ENCODE results near the gene CFAP161. TPM values are rescaled to one million over a fixed set of nuclear protein-coding genes. Genes with fewer than 3 reads are reported as not detected.

The CFAP161 gene
- total RNA-seq, 2 experiments from 2014 or later = not detected

- intact Hi-C loops (cut with micrococcal nuclease) = no loop called here
- ATAC-seq = no peak
- POLR2A ChIA-PET = no interaction called here
- H3K27ac Mint-ChIP-seq = no peak overlapping the region
- peaks cover 36% of the 10 kb centered on the region for H3K27me3 Mint-ChIP-seq
- H3K36me3 Mint-ChIP-seq (ENCODE audit: low read depth) = no peaks in the 10 kb centered on the region
- TF ChIP-seq CTCF (IDR thresholded peaks at IDR 0.05) = no peak
- DNase-seq = no peak
- H3K4me3 Mint-ChIP-seq = no peak overlapping the region
- H3K4me1 Mint-ChIP-seq (ENCODE audit: low read depth) = peaks cover 11% of the 10 kb centered on the region
- H3K9me3 Mint-ChIP-seq = no peaks in the 10 kb centered on the region
- CTCF ChIA-PET = interaction anchor here (1.6 to 2.7 kb wide), 2 partner anchors 9 to 150 kb away, joined by 10 to 12 read pairs; no protein-coding TSS in a partner anchor
These were observed 18.8 kb upstream of the CFAP161 start for GRCh38 chr15:81115054-81115939.

- Mint-ChIP-seq H3K27ac (no peak overlapping the region), H3K27me3 (peaks cover 32% of the 10 kb centered on the region), H3K36me3 (ENCODE audit: low read depth) (no peaks in the 10 kb centered on the region), H3K4me1 (ENCODE audit: low read depth) (peaks cover 5% of the 10 kb centered on the region), H3K9me3 (no peaks in the 10 kb centered on the region), H3K4me3 (no peak overlapping the region)
- TF ChIP-seq CTCF (IDR thresholded peaks at IDR 0.05) = no peak
- DNase-seq = no peak
- intact Hi-C loops (cut with micrococcal nuclease) = no loop called here
- POLR2A ChIA-PET = no interaction called here
- CTCF ChIA-PET = interaction anchor here (0.7 to 2.7 kb wide), 4 partner anchors 9 to 148 kb away, joined by 3 to 12 read pairs (median 7); no protein-coding TSS in a partner anchor
- ATAC-seq = no peak
These were observed 16.9 kb upstream of the CFAP161 start for GRCh38 chr15:81117136-81117535.

GRCh38 chr15:81117581-81117980, 16.5 kb upstream of the CFAP161 start:
- no peak for TF ChIP-seq CTCF (IDR thresholded peaks at IDR 0.05)
- Mint-ChIP-seq H3K27me3 (peaks cover 31% of the 10 kb centered on the region), H3K27ac (no peak overlapping the region), H3K36me3 (ENCODE audit: low read depth) (no peaks in the 10 kb centered on the region), H3K9me3 (no peaks in the 10 kb centered on the region), H3K4me3 (no peak overlapping the region), H3K4me1 (ENCODE audit: low read depth) (peaks cover 5% of the 10 kb centered on the region)
- ATAC-seq = no peak
- intact Hi-C loops (cut with micrococcal nuclease) = no loop called here
- ChIA-PET POLR2A (no interaction called here), CTCF (interaction anchor here (0.8 to 3.3 kb wide), 5 partner anchors 8 to 148 kb away, joined by 3 to 20 read pairs (median 11); no protein-coding TSS in a partner anchor)
- DNase-seq = no peak

- ChIA-PET CTCF (interaction anchor here (1.0 to 3.3 kb wide), 4 partner anchors 10 to 147 kb away, joined by 3 to 20 read pairs (median 8); no protein-coding TSS in a partner anchor), POLR2A (no interaction called here)
- Mint-ChIP-seq H3K4me1 (ENCODE audit: low read depth) (peaks cover 5% of the 10 kb centered on the region), H3K36me3 (ENCODE audit: low read depth) (no peaks in the 10 kb centered on the region), H3K4me3 (no peak overlapping the region), H3K27me3 (peaks cover 39% of the 10 kb centered on the region), H3K27ac (no peak overlapping the region), H3K9me3 (no peaks in the 10 kb centered on the region)
- intact Hi-C loops (cut with micrococcal nuclease) = no loop called here
- TF ChIP-seq CTCF (IDR thresholded peaks at IDR 0.05) = no peak
- no peak for ATAC-seq
- no peak for DNase-seq
These were observed 15.7 kb upstream of the CFAP161 start for GRCh38 chr15:81118361-81118760.

- no peak for DNase-seq
- H3K27ac Mint-ChIP-seq = no peak overlapping the region
- intact Hi-C loops (cut with micrococcal nuclease) = no loop called here
- H3K36me3 Mint-ChIP-seq (ENCODE audit: low read depth) = no peaks in the 10 kb centered on the region
- no peak for TF ChIP-seq CTCF (IDR thresholded peaks at IDR 0.05)
- no peak overlapping the region for H3K4me3 Mint-ChIP-seq
- ChIA-PET CTCF (interaction anchor here (3.3 kb wide), 1 partner anchor 146 kb away, joined by 20 read pairs; no protein-coding TSS in a partner anchor), POLR2A (interaction anchor here (0.5 kb wide), 1 partner anchor 42 kb away, joined by 3 read pairs; no protein-coding TSS in a partner anchor)
- no peaks in the 10 kb centered on the region for H3K9me3 Mint-ChIP-seq
- ATAC-seq = no peak
- peaks cover 5% of the 10 kb centered on the region for H3K4me1 Mint-ChIP-seq (ENCODE audit: low read depth)
- H3K27me3 Mint-ChIP-seq = peaks cover 44% of the 10 kb centered on the region
These were observed 14.0 kb upstream of the CFAP161 start for GRCh38 chr15:81120069-81120468.

Data from activated CD8-positive, alpha-beta T cell treated with anti-CD3 and anti-CD28 coated beads for 36 hours (primary cell).